Stimulated activated CD4-positive, alpha-beta T cell treated with anti-CD3 and anti-CD28 coated beads, Interleukin-15, amount 100 ng/mL, for 48 hours (primary cell): ENCODE results near the gene FAM171A2.
A peak's percentile ranks its signal among the peaks of the same experiment; 100 is the strongest.

Experiments
- DNase-seq, 2 donors: peaks; one replicate each; pipeline ENCODE4 v3.0.0-alpha.2; 2020; ENCODE audit warnings: low read depth in 2 of 2

Gene FAM171A2

GRCh38 chr17:44323359-44324091 is 40.1 kb downstream of the FAM171A2 start:
- no peak for DNase-seq

- DNase-seq: no peak
Measured at GRCh38 chr17:44322236-44322895, 41.3 kb downstream of the FAM171A2 start.

GRCh38 chr17:44321246-44322120 is 42.2 kb downstream of the FAM171A2 start:
- DNase-seq: no peak

GRCh38 chr17:44320066-44320465 is 43.6 kb downstream of the FAM171A2 start:
- DNase-seq: no peak

- DNase-seq: no peak
Measured at GRCh38 chr17:44318077-44318892, 45.4 kb downstream of the FAM171A2 start.

- no peak for DNase-seq
Measured at GRCh38 chr17:44317545-44317944, 46.1 kb downstream of the FAM171A2 start.

GRCh38 chr17:44315760-44316731 is 47.6 kb downstream of the FAM171A2 start:
- DNase-seq: no peak

GRCh38 chr17:44314869-44315661 is 48.6 kb downstream of the FAM171A2 start:
- DNase-seq: peak in 1 of 2 donors; percentile 38

- no peak for DNase-seq
Measured at GRCh38 chr17:44314524-44314868, 49.2 kb downstream of the FAM171A2 start.

GRCh38 chr17:44314031-44314430 is 49.6 kb downstream of the FAM171A2 start:
- no peak for DNase-seq

GRCh38 chr17:44312396-44313104 is 51.1 kb downstream of the FAM171A2 start:
- no peak for DNase-seq

GRCh38 chr17:44311562-44312181 is 52.0 kb downstream of the FAM171A2 start:
- DNase-seq: no peak

GRCh38 chr17:44310609-44311376 is 52.9 kb downstream of the FAM171A2 start:
- no peak for DNase-seq

- no peak for DNase-seq
Measured at GRCh38 chr17:44310188-44310587, 53.5 kb downstream of the FAM171A2 start.

GRCh38 chr17:44309472-44309871 is 54.2 kb downstream of the FAM171A2 start:
- no peak for DNase-seq

GRCh38 chr17:44308865-44309264 is 54.8 kb downstream of the FAM171A2 start:
- no peak for DNase-seq

GRCh38 chr17:44308320-44308818 is 55.3 kb downstream of the FAM171A2 start, which contains the start of gene RUNDC3A:
Gene RUNDC3A (plus strand): TSS chr17:44308601. CDS start chr17:44308833, 232 bp downstream.
- DNase-seq: peak; percentile 63 to 81
